ENCODE results near the gene PEX26.

DNA sequence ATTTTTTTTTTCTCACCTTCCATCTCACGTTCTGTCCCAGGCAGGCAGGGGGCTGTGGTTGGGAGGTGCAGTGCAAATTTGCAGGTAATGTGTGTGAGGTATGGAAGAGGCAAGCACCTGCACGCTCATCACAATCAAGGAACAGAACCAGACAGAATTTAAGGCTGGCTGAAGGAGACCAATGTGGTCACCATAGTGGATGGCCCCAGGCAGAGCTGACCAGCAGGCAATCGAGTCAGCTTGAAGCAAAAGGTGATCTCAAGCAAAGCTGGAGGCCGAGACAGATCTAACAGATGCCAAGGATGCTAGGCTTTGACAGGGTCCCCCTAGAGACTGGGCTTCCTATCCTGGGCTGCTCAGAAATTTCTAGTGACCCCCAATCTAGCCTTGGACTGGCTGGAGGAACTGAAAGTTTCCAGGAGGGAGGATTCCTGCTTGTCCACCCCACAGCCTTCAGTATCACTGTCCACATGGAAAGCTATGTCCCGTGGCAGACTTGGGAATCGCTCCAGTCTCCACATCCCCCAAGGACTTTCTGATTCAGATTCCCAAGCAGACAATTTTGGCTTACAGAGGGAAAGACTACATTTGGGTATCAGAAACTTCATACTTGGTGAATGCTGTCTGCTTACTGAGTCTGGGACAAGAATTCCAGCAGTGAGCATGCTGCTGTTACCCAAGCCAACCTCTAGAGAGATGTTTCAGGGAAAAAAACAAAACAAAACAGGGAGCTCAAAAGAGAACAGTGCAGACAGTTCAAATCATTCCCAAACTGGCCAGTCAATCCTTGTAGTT lies 44.4 kb upstream of the PEX26 start:
- no peak for TF ChIP-seq CREB1 (CRISPR knock-in tag; IDR thresholded peaks at IDR 0.05; ENCODE audit: low read depth)
- no peak for TF ChIP-seq EZH2 (IDR thresholded peaks at IDR 0.05; ENCODE audit: low read depth, unreplicated experiment)
- no peak for TF ChIP-seq POLR2AphosphoS5 (IDR thresholded peaks at IDR 0.05; ENCODE audit: low read depth)
- TF ChIP-seq, protein P1, sequence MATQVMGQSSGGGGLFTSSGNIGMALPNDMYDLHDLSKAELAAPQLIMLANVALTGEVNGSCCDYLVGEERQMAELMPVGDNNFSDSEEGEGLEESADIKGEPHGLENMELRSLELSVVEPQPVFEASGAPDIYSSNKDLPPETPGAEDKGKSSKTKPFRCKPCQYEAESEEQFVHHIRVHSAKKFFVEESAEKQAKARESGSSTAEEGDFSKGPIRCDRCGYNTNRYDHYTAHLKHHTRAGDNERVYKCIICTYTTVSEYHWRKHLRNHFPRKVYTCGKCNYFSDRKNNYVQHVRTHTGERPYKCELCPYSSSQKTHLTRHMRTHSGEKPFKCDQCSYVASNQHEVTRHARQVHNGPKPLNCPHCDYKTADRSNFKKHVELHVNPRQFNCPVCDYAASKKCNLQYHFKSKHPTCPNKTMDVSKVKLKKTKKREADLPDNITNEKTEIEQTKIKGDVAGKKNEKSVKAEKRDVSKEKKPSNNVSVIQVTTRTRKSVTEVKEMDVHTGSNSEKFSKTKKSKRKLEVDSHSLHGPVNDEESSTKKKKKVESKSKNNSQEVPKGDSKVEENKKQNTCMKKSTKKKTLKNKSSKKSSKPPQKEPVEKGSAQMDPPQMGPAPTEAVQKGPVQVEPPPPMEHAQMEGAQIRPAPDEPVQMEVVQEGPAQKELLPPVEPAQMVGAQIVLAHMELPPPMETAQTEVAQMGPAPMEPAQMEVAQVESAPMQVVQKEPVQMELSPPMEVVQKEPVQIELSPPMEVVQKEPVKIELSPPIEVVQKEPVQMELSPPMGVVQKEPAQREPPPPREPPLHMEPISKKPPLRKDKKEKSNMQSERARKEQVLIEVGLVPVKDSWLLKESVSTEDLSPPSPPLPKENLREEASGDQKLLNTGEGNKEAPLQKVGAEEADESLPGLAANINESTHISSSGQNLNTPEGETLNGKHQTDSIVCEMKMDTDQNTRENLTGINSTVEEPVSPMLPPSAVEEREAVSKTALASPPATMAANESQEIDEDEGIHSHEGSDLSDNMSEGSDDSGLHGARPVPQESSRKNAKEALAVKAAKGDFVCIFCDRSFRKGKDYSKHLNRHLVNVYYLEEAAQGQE (IDR thresholded peaks at IDR 0.05; ENCODE audit: unreplicated experiment), result no peak
- TF ChIP-seq, protein P2, sequence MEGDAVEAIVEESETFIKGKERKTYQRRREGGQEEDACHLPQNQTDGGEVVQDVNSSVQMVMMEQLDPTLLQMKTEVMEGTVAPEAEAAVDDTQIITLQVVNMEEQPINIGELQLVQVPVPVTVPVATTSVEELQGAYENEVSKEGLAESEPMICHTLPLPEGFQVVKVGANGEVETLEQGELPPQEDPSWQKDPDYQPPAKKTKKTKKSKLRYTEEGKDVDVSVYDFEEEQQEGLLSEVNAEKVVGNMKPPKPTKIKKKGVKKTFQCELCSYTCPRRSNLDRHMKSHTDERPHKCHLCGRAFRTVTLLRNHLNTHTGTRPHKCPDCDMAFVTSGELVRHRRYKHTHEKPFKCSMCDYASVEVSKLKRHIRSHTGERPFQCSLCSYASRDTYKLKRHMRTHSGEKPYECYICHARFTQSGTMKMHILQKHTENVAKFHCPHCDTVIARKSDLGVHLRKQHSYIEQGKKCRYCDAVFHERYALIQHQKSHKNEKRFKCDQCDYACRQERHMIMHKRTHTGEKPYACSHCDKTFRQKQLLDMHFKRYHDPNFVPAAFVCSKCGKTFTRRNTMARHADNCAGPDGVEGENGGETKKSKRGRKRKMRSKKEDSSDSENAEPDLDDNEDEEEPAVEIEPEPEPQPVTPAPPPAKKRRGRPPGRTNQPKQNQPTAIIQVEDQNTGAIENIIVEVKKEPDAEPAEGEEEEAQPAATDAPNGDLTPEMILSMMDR (conservative IDR thresholded peaks at IDR 0.05; ENCODE audit: low read depth in 2 of 2), result no peak

Data from GM23338 (cell line).